GM12864 (cell line): Measurements from ENCODE around the gene PRSS53.

Experiments
- DNase-seq: peaks from one replicate; pipeline ENCODE4 v3.0.0-alpha.2; 2011; ENCODE audit warnings: low read depth
- H3K4me3 ChIP-seq: 2 replicates; pipeline ENCODE4 v1.5.1; 2011; ENCODE audit warnings: mild to moderate bottlenecking, low read depth, low read length, control low read depth
- TF ChIP-seq, protein P1 (sequence below): IDR thresholded peaks from 2 replicates; pipeline ENCODE4 v1.5.1; 2011; ENCODE audit warnings: low read depth, mild to moderate bottlenecking, moderate library complexity, low read length, control low read depth, inconsistent platforms; ENCODE audit errors: missing control alignments

PRSS53 gene

DNA sequence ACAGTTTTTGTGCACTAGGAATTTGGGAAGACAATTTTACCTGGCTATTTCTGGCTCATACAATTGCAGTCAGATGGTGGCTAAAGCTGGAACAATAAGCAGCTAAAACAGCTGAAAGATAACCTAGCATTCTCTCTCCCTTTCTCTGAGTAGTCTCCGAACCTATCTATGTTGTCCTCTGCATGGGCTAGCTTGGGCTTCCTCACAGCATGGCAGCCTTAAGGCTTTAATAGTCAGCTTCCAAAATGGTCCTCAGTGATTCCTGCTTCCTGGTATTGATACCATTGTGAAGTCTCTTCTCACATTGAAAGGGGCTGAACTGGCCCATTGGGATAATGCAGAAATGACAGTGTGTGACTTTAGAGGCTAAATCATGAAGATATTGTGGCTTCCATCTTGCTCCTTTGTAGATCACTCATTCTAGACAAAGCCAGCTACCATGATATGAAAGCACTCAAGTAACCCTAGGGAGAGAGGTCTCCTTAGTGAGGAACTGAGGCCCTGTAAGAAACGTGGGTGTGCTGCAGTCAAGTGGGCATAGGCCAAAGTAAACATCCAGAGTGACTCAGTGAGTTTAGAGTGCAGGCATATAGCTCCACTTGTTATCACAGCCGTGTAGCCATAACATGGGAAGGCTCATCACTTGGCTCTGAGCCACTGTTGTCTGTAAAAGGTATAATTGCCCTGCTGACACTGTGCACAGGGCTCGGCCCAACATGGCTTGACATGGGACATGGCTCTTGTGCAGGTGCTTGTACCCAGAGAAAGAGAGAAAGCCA, 11.3 kb upstream of the PRSS53 start:
- TF ChIP-seq, protein P1, sequence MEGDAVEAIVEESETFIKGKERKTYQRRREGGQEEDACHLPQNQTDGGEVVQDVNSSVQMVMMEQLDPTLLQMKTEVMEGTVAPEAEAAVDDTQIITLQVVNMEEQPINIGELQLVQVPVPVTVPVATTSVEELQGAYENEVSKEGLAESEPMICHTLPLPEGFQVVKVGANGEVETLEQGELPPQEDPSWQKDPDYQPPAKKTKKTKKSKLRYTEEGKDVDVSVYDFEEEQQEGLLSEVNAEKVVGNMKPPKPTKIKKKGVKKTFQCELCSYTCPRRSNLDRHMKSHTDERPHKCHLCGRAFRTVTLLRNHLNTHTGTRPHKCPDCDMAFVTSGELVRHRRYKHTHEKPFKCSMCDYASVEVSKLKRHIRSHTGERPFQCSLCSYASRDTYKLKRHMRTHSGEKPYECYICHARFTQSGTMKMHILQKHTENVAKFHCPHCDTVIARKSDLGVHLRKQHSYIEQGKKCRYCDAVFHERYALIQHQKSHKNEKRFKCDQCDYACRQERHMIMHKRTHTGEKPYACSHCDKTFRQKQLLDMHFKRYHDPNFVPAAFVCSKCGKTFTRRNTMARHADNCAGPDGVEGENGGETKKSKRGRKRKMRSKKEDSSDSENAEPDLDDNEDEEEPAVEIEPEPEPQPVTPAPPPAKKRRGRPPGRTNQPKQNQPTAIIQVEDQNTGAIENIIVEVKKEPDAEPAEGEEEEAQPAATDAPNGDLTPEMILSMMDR = no peak
- no peak for DNase-seq
- no peak overlapping the region for H3K4me3 ChIP-seq

DNA sequence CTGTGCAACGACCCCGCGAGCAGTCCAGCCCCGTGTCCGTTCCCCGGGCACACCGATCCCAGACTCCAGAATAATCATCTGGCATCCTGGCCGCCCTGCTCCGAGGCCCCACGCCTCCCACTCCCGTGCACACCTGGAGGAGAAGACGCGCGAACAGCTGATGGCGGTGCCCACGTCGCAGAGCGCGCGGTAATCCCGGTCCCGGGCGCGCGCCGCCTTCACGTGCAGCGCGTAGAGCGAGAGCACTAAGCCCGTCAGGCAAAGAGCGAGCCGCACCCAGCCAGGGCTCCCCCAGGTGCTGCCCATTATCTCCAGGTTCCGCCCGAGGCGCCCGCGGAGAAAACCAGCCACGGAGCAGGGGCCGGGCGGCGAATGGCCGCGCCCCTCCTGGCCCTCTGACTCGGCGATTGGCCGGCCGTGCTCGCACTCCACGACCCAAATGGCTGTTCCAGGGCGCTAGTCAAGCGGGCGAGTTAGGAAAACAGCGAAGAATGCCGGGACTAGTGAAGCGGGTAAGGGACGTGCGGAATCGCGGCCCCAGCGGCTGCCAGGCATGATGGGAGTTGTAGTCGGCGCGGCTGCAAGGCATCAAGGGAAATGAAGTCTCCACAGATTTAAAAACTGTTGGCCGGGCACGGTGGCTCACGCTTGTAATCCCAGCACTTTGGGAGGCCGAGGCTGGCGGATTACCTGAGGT, 5.8 kb upstream of the PRSS53 start, which contains the start of gene VKORC1:
VKORC1 (minus strand) TSS at position 374 of the 697 bp plus-strand sequence; CDS start at position 306, 68 bp downstream.
- peak within 1 kb of the TSS; percentile 78 for H3K4me3 ChIP-seq

DNA sequence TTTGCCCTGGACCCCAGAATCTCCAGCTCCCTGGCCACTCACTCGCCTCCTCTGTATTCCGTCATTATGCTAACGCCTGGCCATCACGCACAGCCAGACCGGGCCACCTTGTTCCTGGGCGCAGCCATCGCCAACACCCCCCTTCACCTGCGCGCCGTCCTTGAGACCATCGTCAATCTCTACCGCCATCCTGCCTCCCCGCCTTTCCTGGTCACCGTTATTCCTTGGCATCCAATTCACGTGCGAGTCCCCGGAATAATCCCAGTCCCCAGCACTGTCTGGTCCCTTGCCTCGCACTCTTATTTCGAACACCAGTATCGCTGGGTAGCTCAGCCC, 5.3 kb upstream of the PRSS53 start:
- DNase-seq = no peak
- TF ChIP-seq, protein P1 = no peak
- peak overlapping the region; percentile 78 for H3K4me3 ChIP-seq

More for the DNA sequence above, 5.8 kb upstream of the PRSS53 start, which contains the start of gene VKORC1:
- TF ChIP-seq, protein P1 = no peak
- DNase-seq = peak; percentile 90

DNA sequence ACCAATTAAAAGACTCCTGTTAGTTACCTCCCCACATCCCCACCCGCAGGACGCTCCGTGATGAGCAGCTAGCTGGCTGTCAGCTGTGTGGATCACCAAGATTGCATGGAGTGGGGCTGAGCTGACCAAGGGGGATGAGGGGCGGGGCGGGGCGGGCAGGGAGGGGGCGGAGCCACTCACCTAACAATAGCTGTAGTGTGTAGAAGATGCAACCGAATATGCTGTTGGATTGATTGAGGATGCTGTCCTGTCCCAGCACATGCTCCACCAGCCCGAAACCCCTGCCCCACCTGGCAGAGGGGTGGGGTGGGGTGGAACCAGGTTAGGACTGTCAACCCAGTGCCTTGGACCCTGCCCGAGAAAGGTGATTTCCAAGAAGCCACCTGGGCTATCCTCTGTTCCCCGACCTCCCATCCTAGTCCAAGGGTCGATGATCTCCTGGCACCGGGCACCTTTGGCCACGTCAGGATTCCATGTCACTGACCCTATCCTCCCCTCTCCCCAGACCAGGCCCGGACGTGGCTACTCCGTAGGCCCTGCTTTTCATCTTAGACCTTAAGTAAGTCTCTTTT, 4.5 kb upstream of the PRSS53 start:
- H3K4me3 ChIP-seq = peak overlapping the region; percentile 78
- no peak for DNase-seq
- TF ChIP-seq, protein P1 = no peak

DNA sequence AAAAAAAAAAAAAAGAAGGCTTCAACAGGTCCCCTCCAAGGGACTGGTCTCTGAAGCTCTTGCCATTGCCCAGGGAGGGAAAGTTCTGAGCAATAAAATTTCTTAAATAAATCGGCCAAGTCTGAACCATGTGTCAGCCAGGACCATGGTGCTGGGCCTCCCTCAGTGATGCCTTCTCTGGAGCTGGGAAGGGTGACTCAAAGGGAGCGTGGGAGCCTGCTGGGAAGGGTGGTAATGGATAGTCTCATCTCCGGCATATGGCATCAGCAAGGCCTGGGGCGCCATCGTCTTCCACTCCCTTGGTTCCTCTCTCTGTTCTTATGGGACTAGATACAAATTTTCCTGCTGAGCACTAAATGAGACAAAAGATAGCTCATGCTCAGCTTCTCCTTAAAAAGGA, 3.6 kb upstream of the PRSS53 start:
- TF ChIP-seq, protein P1 = no peak
- DNase-seq = no peak
- H3K4me3 ChIP-seq = no peak overlapping the region

DNA sequence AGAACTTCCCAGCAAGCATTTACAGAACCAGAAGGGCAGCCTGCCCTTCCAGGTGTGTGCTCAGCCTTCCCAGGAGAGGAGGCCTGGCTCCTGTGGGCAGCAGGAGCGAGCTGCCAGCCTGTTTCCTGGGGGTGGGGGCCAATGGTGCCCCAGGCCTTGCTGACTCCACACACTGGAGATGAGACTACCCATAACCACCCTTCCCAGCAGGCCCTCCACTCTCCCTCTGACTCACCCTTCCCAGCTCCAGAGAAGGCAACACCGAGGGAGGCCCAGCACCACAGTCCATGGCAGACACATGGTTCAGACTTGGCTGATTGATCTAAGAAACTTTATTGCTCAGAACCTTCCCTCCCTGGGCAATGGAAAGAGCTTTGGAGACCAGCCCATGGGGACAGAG, 1.8 kb upstream of the PRSS53 start:
- H3K4me3 ChIP-seq = no peak overlapping the region
- TF ChIP-seq, protein P1 = no peak
- DNase-seq = no peak
